SU-DHL-6 (cell line): Measurements from ENCODE around the gene IFI30.

Source experiments
- H2AFZ ChIP-seq: fragments of 200-600 bp; sonication (generic); 2 replicates; pipeline ENCODE4 v1.6.1; 2014; ENCODE audit warnings: low read depth, mild to moderate bottlenecking, moderate library complexity, mixed read lengths, antibody characterized with exemption, low read length; ENCODE audit not compliant: severe bottlenecking
- H3F3A ChIP-seq: fragments of 200-600 bp; shearing (Covaris generic); 2 replicates; pipeline ENCODE4 v1.6.0; 2016; ENCODE audit warnings: antibody characterized with exemption, mild to moderate bottlenecking; ENCODE audit not compliant: insufficient read depth
- H3K27ac ChIP-seq: fragments of 200-600 bp; sonication (generic); 2 replicates; pipeline ENCODE4 v1.5.1; 2016; ENCODE audit warnings: low read depth, mild to moderate bottlenecking, low read length, moderate library complexity, mixed read lengths
- H3K27me3 ChIP-seq: fragments of 200-600 bp; sonication (generic), shearing (Covaris generic); 2 replicates; pipeline ENCODE4 v1.6.0; 2014; ENCODE audit warnings: mild to moderate bottlenecking, low read length
- H3K36me3 ChIP-seq: fragments of 200-600 bp; sonication (generic); 2 replicates; pipeline ENCODE4 v1.6.1; 2014; ENCODE audit warnings: mild to moderate bottlenecking, low read length, mixed read lengths
- H3K4me2 ChIP-seq: fragments of 300-600, 200-600 bp; shearing (Covaris generic), sonication (generic); 2 replicates; pipeline ENCODE4 v1.6.0; 2014; ENCODE audit warnings: low read length, low read depth, mild to moderate bottlenecking; ENCODE audit not compliant: poor library complexity, severe bottlenecking
- H3K4me3 ChIP-seq: fragments of 200-600 bp; sonication (generic); 2 replicates; pipeline ENCODE4 v1.5.1; 2014; ENCODE audit warnings: antibody characterized with exemption, low read length, mild to moderate bottlenecking, mixed read lengths; ENCODE audit not compliant: insufficient read depth, poor library complexity, severe bottlenecking
- H3K79me2 ChIP-seq: fragments of 200-600 bp; sonication (generic); 2 replicates; pipeline ENCODE4 v1.6.1; 2014; ENCODE audit warnings: mild to moderate bottlenecking, low read length, moderate library complexity; ENCODE audit not compliant: insufficient read depth
- H3K9ac ChIP-seq: fragments of 200-600 bp; sonication (generic); 2 replicates; pipeline ENCODE4 v1.7.0; 2014; ENCODE audit warnings: mild to moderate bottlenecking, low read length
- H3K9me2 ChIP-seq: fragments of 200-600 bp; sonication (generic); replicated peaks from 2 replicates; pipeline ENCODE4 v1.6.1; 2014; ENCODE audit warnings: low read length; ENCODE audit not compliant: insufficient read depth
- H3K9me3 ChIP-seq: fragments of 200-600 bp; sonication (generic); 2 replicates; pipeline ENCODE4 v1.6.1; 2014; ENCODE audit warnings: low read length, mixed read lengths; ENCODE audit not compliant: insufficient read depth
- H4K20me1 ChIP-seq: fragments of 200-600 bp; sonication (generic); 2 replicates; pipeline ENCODE4 v1.6.1; 2014; ENCODE audit warnings: low read depth, mild to moderate bottlenecking, antibody characterized with exemption, low read length, moderate library complexity, mixed read lengths
- EZH2phosphoT487 ChIP-seq: fragments of 200-600 bp; sonication (generic), shearing (Covaris generic); conservative IDR thresholded peaks from 2 replicates; pipeline ENCODE4 v1.6.1; 2018; ENCODE audit warnings: mild to moderate bottlenecking, antibody characterized with exemption, low read length, moderate library complexity, mixed read lengths
- TF ChIP-seq, protein P1 (sequence below): fragments of 200-600 bp; sonication (generic); IDR thresholded peaks from one replicate; pipeline ENCODE4 v1.5.1; 2017; ENCODE audit warnings: antibody characterized with exemption, mild to moderate bottlenecking, low read length, moderate library complexity; ENCODE audit not compliant: insufficient read depth, poor library complexity, severe bottlenecking

Gene IFI30

DNA sequence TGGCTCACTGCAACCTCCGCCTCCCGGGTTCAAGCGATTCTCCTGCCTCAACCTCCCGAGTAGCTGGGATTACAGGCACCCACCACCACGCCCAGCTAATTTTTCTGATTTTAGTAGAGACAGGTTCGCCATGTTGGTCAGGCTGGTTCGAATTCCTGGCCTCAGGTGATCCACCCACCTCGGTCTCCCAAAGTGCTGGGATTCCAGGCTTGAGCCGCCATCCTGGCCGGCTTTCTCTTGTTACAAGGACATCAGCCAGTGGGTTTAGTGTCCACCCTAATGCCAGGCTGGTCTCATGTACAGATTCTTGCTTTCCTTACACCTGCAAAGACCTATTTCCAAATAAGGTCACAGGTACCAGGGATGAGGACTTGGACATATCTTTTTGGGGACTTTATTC lies 13.8 kb upstream of the IFI30 start:
- Histone ChIP-seq H3K4me3 (no peak overlapping the region), H2AFZ (no peak overlapping the region), H3K27me3 (no peaks in the 10 kb centered on the region), H3K9ac (no peak overlapping the region), H3K9me3 (no peaks in the 10 kb centered on the region), H4K20me1 (no peaks in the 10 kb centered on the region), H3K4me2 (no peak overlapping the region), H3K27ac (no peak overlapping the region), H3K9me2 (no peaks in the 10 kb centered on the region), H3K36me3 (no peaks in the 10 kb centered on the region), H3K79me2 (0 out of 2 replicates have a peak, but pooled peaks cover 6% of the 10 kb centered on the region), H3F3A (0 out of 2 replicates have a peak, but pooled peaks cover 13% of the 10 kb centered on the region)
- TF ChIP-seq, protein P1, sequence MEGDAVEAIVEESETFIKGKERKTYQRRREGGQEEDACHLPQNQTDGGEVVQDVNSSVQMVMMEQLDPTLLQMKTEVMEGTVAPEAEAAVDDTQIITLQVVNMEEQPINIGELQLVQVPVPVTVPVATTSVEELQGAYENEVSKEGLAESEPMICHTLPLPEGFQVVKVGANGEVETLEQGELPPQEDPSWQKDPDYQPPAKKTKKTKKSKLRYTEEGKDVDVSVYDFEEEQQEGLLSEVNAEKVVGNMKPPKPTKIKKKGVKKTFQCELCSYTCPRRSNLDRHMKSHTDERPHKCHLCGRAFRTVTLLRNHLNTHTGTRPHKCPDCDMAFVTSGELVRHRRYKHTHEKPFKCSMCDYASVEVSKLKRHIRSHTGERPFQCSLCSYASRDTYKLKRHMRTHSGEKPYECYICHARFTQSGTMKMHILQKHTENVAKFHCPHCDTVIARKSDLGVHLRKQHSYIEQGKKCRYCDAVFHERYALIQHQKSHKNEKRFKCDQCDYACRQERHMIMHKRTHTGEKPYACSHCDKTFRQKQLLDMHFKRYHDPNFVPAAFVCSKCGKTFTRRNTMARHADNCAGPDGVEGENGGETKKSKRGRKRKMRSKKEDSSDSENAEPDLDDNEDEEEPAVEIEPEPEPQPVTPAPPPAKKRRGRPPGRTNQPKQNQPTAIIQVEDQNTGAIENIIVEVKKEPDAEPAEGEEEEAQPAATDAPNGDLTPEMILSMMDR, result no peak
- TF ChIP-seq EZH2phosphoT487, result no peak

DNA sequence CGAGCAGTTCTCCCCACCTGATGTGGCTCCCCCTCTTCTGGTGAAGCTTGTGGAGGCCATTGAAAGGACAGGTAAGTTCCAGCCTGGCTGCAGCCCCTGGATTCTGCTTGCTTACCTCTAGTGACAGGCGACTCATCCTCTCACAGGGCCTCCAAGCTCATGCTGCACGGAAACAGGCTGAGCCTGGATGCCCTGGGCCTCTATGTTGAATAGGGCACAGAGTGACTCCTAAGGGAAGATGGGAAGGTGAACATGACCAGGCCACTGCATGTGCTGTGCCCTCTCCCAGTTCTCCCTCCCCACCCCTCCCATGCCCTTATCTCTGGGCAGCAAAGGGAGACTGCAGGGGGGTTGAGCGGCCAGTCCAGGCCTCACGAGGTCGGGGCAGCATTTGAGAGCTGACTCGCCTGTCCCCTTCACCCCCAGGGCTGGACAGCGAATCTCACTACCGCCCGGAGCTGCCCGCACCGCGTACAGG lies 13.1 kb upstream of the IFI30 start:
- peak overlapping the region; percentile 54 for H3K27ac ChIP-seq

DNA sequence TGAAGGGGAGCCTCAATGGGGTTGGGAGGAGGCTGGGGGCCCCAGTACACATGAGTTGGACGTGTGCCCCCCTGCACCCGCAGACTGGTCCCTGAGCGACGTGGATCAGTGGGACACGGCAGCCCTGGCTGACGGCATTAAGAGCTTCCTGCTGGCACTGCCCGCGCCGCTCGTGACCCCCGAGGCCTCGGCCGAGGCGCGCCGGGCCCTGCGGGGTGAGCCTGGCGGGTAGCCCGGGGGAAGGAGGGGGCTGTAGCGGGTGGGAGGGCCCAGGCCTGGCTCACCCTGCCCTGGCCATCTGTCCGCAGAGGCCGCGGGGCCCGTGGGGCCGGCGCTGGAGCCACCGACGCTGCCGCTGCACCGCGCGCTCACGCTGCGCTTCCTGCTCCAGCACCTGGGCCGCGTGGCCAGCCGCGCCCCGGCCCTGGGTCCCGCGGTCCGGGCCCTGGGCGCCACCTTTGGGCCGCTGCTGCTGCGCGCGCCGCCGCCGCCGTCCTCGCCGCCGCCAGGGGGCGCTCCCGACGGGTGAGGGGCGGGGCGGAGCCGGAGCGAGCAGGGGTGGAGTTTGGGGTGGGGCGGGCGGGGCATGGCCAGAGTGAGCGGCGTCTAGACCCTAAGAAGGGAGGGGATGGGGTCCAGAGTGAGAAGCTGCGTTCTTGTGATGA lies 12.5 kb upstream of the IFI30 start:
- H3K4me3 ChIP-seq, result peak overlapping the region; percentile 41
- peak overlapping the region; percentile 60 for H3K4me2 ChIP-seq
- no peaks in the 10 kb centered on the region for H3K9me2 ChIP-seq
- no peaks in the 10 kb centered on the region for H3K36me3 ChIP-seq
- peak overlapping the region; percentile 55 for H2AFZ ChIP-seq
- H3K79me2 ChIP-seq, result no peaks in the 10 kb centered on the region
- TF ChIP-seq, protein P1, result no peak
- TF ChIP-seq EZH2phosphoT487, result no peak
- H4K20me1 ChIP-seq, result no peaks in the 10 kb centered on the region
- 0 out of 2 replicates have a peak, but pooled peaks cover 13% of the 10 kb centered on the region for H3F3A ChIP-seq
- no peaks in the 10 kb centered on the region for H3K9me3 ChIP-seq
- H3K27ac ChIP-seq, result peak overlapping the region; percentile 54
- H3K9ac ChIP-seq, result peak overlapping the region; percentile 67
- H3K27me3 ChIP-seq, result no peaks in the 10 kb centered on the region

More for the DNA sequence above, 13.1 kb upstream of the IFI30 start:
- Histone ChIP-seq H2AFZ (peak overlapping the region; percentile 55), H3K9ac (peak overlapping the region; percentile 67), H3K9me3 (no peaks in the 10 kb centered on the region), H3K36me3 (no peaks in the 10 kb centered on the region), H3K79me2 (0 out of 2 replicates have a peak, but pooled peaks cover 1% of the 10 kb centered on the region), H4K20me1 (no peaks in the 10 kb centered on the region), H3K4me3 (peak overlapping the region; percentile 41), H3K4me2 (peak overlapping the region; percentile 60), H3K9me2 (no peaks in the 10 kb centered on the region), H3F3A (0 out of 2 replicates have a peak, but pooled peaks cover 13% of the 10 kb centered on the region), H3K27me3 (no peaks in the 10 kb centered on the region)
- TF ChIP-seq EZH2phosphoT487, result no peak
- TF ChIP-seq, protein P1, result no peak
